Activated CD8-positive, alpha-beta memory T cell treated with anti-CD3 and anti-CD28 coated beads for 36 hours (primary cell): ENCODE measurements around the gene TMEM114. TPM values are rescaled to one million over a fixed set of nuclear protein-coding genes. Genes with fewer than 3 reads are reported as not detected.

Experiments
- CTCF ChIA-PET: fragments of 350-600 bp; sonication (Branson Sonifier 250); formaldehyde crosslinking; loops from one replicate; lab custom pipeline; 2021; ENCODE audit warnings: antibody characterized with exemption; lab: Charles Lee
- POLR2A ChIA-PET: fragments of 350-600 bp; sonication (Branson Sonifier 250); formaldehyde crosslinking; loops from one replicate; lab custom pipeline; 2021; ENCODE audit warnings: antibody characterized with exemption; lab: Charles Lee
- total RNA-seq, 2 experiments: library from RNA; stranded (reverse); gene quantifications; one replicate each; pipeline ENCODE4 v1.2.3, GENCODE V29; 2021

TMEM114 gene
- total RNA-seq, 2 experiments from 2014 or later: not detected

DNA sequence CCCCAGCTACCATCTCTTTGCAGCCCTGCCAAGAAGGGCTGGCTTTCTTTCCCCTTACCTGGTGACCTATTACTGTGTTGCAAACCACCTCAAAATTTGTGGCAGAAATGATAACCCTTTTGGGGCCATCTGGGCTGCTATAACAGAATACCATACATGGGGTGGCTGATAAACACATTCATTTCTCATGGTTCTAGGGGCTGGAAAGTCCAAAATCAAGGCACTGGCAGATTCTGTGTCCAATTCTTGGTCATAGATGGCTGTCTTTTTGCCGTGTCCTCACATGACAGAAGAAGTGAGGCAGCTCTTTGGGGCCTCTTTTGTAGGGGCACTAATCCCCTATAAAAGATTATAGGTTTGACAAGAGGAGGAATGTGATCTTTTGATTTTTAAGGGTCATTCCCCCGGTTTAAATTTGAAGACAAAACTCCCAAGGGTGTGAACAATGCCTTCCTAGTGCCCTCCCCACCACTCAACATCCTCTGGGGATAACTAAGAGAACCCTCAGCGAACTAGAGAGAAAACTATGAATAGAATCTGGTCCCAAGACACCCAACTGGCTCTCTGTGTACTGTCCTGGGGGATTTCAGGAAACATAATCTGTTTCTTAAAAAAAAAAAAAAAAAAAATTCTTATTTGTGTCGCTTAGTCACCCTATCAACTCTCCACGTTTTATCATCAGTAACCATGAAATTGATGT, 29.5 kb upstream of the TMEM114 start:
- CTCF ChIA-PET: no interaction called here

DNA sequence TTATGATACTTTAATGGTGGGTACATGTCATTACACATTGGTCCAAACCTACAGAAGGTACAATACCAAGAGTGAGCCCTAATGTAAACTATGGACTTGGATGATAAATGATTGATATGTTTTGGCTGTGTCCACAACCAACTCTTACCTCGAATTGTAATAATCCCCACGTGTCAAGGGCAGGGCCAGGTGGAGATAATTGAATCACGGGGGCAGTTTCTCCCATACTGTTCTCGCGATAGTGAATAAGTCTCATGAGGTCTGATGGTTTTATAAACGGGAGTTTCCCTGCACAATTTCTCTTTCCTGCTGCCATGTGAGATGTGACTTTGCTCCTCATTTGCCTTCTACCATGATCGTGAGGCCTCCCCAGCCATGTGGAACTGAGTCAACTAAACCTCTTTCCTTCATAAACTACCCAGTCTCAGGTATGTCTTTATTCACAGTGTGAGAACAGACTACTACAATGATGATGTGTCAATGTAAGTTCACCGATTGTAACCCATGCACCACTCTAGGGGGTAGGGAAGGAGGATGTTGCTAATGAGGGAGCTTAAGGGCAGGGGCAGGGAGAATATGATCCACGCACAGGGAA, 24.2 kb upstream of the TMEM114 start:
- POLR2A ChIA-PET: no interaction called here
- CTCF ChIA-PET: interaction anchor here (1.0 kb wide), 1 partner anchor 41 kb away, joined by 3 read pairs; no protein-coding TSS in a partner anchor

More for the DNA sequence above, 29.5 kb upstream of the TMEM114 start:
- POLR2A ChIA-PET: no interaction called here

DNA sequence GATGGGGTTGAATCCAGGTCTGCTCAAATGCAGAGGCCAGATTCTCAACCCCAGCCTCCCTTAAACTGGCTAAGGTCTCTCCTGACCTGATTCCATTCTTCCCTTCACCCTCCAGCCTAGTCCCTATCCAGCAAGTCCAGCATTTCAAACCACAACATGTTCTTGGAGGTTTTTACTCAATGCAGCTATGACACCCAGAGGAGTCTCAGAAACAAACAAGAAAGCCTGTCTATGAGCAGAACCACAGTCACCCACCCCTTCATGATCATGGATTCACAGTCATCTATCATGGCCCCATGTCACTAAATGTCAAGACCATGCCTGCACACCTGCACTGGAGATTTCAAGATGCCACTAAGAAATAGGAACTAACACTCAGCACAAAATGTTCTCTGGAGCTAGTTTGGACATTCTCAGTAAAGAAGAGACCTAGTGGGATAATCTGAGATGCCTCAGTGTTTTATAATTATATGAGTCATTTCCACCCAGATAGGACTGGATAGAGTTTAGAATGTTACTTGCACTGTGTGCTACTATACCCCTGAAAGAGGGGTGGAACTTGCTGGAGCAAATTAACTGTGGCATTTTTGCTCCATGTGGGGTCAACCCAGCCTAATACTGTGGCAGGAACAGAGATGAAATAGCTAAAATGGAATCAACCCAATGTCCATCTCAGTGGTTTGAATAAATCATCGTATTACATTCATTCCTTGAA, 21.7 kb upstream of the TMEM114 start:
- CTCF ChIA-PET: no interaction called here
- POLR2A ChIA-PET: no interaction called here

DNA sequence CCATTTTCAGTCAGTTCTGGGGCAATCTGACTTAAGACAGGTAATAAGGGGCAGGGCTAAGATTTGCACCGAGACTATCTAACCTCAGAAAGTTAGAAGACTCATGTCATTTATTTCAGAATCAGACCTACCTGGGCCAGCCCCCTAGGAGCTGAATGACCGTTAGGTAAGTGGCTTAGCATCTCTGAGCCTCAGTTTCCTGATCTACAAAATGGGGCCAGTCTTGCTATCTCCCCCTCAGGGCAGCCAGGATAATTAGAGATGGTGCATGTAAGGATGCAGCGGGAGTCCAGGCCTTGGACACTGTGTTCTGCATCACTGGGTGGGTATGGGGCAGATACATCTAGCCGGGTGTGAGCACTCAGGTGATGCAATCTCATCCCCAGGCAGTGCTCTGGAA, 20.8 kb upstream of the TMEM114 start:
- CTCF ChIA-PET: no interaction called here

DNA sequence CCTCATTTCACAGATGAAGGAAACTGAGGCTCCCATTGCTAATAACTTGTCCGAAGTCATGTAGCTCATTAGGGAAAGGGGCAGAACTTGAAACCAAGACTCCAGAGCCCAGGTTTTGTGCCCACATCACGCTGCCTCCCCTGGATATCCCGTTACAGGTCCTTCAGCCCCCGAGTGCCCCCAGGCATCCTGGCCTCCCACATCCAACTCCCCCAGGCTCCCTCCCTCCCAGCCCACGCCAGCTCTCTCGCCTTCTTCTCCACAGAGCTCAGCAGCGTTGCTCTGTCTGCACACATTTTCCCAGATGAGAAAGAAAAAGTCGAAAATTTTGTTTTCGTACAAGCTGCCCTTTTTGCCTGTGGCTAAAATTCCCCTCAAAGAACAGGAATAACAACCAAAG, 16.9 kb upstream of the TMEM114 start:
- ChIA-PET CTCF (no interaction called here), POLR2A (no interaction called here)

More for the DNA sequence above, 20.8 kb upstream of the TMEM114 start:
- POLR2A ChIA-PET: no interaction called here

DNA sequence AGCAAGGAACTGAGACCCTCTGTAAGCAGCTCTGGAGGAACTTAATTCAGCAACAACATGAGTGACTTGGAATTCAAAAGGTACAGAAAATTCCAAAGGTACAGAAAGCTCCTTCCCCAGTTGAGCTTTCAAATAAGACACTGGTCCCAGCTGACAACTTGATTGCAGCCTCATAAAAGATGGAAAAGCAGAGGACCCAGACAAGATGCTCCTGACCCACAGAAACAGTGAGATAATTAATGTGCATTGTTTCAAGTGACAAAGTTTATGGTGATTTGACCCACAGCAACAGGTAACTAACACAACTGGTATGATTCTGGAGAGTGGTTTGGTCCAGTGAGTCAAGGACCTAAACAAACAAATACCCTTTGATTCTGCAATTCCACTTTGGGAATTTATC, 15.2 kb upstream of the TMEM114 start:
- CTCF ChIA-PET: no interaction called here
- POLR2A ChIA-PET: no interaction called here

DNA sequence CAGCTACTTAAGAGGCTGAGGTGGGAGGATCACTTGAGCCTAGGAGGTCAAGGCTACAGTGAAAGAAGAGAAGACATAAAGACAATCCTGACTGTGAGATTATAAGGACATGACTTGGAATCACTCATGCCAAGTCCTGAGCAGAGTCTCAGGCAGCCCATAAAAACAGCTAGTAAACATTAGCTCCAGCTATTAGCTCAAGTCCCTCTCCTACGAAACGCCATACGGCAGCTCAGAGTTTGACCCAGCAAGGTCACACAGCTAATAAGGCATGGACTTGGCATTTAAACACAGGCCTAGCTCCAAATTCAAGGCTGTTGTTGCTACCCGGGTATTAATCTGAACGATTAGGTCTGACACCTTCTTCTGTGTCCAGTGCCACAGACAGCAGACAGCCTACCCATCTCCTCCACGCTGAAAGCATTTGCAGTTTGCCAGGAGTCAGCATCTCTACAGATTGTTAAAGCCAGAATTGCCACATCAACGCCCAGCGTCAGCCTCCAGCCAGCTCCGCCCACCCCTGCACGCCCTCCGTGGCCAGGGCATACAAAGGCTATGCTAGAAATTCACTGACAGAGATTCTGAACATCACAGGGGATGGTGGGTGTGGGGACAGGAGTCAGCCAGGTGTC, 9.9 kb upstream of the TMEM114 start:
- CTCF ChIA-PET: no interaction called here
- POLR2A ChIA-PET: no interaction called here

DNA sequence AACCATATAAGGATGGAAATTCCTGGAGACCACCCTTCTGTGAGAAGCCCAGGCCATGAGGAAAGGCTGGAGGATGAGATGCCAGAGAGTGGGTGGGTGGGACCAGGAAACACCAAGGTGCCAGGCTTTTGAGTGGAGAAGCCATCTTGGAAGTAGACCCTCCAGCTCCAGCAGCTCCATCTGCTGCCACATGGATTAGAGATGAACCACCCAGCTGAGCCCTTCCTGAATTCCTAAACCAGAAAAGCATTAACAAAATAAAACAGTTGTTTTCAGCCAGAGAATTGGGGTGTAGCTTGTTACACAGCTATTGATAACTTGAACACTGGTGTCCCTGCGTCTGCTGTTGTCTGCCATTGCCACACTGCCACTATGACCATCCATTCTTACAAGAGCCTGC, 6.3 kb upstream of the TMEM114 start:
- ChIA-PET POLR2A (no interaction called here), CTCF (no interaction called here)

DNA sequence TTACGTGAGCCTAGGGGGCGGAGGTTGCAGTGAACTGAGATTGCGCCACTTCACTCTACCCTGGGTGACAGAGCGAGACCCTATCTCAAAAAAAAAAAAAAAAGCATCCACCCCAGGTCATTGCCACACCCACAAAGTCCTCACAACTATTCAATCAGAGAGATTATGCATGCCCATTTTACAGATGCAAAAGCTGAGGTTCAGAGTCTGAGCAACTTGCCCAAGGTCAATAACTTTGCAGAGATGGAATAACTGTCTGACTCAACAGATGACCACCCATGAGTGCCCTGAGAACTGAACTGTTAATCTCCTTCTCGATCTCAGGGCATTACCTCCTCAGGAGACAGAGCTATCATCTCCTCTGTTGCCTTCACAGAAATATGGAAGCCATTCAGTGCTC, 5.5 kb upstream of the TMEM114 start:
- POLR2A ChIA-PET: no interaction called here
- CTCF ChIA-PET: interaction anchor here (1.2 kb wide), 1 partner anchor 57 kb away, joined by 4 read pairs; no protein-coding TSS in a partner anchor

DNA sequence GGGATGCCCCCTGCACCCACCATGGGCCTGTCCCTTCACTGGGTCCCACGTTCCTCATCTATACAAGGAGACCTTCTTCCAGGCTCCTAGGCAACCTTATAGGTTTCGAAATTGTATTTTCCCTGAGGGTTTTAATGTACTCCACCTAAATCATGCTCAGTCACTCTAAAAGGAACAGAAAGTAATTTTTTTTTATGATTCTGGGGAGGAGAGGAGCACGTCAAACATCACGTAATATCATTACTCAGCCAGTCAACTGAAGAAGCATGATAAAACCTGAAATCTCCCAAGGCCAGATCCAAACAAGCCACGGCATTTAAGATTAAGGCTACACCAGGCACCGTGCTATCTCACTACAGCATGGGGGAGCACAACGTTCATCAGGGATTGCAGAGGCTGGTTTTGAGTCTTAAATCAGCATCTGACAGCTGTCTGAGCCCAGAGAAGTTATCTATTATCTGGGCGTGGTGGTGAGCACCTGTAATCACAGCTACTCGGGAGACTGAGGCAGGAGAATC, 3.9 kb upstream of the TMEM114 start:
- POLR2A ChIA-PET: no interaction called here
- CTCF ChIA-PET: no interaction called here

DNA sequence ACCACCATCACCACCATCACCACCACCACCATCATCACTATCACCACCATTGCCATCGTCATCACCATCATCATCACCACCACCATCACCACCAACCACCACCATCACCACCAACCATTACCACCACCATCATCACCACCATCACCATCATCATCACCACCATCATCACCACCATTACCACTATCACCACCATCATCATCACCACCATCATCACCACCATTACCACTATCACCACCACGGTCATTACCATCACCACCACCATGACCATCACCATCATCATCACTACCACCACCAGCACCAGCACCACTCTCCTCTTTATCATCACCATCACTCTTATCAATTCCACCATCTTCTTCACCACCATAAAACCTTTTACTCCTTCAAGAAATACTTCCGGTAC, 1.1 kb upstream of the TMEM114 start:
- ChIA-PET CTCF (no interaction called here), POLR2A (no interaction called here)

DNA sequence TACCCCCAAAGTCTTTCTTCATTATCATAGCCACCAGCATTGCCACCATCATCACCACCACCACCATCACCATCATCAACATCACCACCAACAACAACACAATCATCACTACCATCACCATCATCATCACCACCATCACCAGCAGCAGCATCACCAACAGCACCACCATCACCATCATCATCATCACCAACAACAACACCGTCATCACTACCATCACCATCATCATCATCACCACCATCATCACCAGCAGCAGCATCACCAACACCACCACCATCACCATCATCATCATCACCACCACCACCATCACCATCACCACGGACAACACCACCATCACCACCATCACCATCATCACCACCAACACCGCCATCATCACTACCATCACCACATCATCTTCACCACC, 500 bp upstream of the TMEM114 start:
- ChIA-PET POLR2A (no interaction called here), CTCF (no interaction called here)

DNA sequence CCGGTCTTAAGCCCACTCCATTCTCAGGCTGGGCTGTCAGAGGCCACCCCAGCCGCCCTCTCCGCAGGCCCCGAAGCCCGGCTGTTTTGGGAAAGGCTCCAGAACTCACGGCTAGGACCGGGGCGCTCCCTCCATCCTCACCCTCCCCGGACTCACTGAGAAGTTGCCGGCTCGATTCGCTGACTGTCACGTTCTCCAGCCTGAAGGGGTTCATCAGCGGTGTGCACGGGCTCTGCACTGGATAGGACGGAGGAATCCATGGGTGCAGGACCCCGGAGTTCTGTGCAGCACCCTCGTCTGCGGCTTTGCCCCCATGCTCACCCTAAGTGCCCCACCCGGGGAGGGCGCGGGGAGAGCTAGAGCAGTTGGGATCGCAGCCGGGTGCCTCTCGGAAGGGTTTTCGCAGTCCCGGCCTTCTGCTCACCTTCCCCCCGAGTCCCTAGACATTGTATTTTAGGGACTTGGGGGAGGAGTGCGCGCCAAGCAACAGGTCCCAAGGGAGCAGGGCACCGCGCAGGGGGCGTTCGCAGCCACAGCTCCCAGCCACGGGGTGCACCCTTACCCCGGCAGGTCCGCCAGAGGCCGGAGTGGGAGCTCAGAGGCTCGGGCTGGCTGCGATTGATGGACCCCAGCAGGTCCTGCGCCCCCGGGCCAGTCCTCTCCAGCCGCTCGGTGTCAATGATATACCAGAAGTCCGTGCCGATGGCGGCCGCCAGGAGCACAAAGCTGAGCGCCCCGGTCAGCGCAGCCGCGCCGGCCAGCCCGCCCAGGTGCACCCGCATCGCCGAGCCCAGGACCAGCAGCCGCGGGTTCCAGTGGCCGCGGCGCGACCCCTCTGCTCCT, 1.0 kb downstream of the TMEM114 start:
- ChIA-PET CTCF (no interaction called here), POLR2A (no interaction called here)

DNA sequence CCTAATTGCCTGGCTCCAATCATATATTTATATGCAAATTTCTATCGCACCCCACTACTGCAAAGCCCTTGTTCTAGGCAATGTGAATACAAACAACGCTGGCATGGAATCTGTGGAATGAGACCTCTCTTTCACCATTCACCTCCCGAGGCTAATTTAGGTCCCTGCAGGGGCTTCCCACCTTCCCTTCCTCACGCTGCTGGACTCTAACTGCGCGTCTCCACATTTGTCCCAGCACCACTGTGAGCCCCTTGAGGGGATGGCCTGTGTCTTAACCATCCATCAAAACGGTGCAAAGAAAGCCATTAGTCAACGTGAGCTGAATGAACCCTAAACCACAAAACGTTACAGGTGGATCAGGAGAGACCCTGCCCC, 1.6 kb downstream of the TMEM114 start:
- ChIA-PET CTCF (no interaction called here), POLR2A (no interaction called here)

DNA sequence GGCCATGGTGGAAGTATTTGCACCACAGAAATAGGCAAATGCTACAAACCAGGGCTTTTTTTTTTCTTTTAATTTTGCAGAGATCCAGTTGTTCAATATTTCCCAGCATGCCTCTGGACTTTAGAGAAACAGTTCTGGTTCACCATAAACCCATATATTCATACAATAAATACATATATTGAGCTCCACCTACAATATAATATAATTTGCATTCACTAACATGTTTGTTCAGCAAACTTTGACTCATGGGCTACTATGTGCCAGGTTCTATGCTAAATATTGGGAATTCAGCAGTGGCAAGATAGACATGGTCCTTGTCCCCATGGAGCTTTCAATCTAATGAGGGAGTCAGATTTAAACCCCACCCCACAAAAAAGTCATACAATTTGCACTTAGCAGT, 3.2 kb downstream of the TMEM114 start:
- POLR2A ChIA-PET: no interaction called here
- CTCF ChIA-PET: no interaction called here

DNA sequence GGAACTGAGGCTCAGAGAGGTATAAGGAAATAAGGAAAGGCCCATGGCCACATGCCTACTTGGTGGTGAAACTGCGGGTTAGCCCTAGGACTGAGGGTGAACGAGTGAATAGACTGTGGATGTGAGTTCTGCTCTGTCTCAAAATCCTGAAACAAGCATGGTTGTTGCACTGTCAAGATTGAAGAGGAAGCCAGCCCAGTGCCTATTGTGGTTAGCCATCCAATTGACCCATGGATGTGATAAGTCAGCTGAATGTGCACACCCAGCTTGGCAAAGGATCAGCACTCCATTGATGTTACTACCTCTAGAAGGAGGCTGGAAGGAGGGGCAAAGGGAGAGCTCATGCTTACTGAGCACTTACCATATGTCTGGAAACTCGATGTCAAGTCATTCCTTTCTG, 4.5 kb downstream of the TMEM114 start:
- CTCF ChIA-PET: interaction anchor here (0.6 kb wide), 1 partner anchor 59 kb away, joined by 4 read pairs; no protein-coding TSS in a partner anchor
- POLR2A ChIA-PET: no interaction called here

DNA sequence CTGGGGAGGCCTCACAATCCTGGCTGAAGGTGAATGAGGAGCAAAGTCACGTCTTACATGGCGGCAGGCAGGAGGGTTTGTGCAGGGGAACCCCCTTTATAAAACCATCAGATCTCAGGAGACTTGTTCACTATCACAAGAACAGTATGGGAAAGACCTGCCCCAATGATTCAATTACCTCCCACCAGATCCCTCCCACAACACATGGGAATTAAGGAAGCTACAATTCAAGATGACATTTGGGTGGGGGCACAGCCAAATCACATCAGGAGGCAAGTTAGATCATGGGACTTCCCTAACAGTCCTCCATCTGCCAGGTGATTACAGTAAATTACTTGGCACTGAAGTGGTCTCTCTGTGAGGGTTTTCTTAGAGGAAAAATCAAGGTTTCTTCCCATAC, 5.3 kb downstream of the TMEM114 start:
- ChIA-PET CTCF (no interaction called here), POLR2A (no interaction called here)

DNA sequence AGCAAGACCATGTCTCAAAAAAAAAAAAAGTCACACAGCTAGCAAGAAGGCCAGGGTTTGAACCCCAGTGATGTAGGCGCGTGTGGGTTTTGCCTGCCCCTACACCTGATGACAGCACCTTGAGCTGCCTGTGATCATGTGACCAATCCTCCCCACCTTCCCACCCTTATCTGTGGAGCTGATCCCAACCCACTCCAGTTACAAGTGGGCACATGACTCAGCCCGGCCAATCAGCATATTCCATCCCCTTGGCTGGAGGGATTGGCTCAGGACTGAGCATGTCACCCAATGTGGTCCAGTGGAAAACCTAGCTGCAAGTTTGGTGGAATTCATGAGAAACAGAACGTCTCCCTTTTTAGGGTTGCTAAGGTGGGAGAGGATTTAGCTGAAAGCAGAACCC, 6.6 kb downstream of the TMEM114 start:
- ChIA-PET POLR2A (no interaction called here), CTCF (no interaction called here)

DNA sequence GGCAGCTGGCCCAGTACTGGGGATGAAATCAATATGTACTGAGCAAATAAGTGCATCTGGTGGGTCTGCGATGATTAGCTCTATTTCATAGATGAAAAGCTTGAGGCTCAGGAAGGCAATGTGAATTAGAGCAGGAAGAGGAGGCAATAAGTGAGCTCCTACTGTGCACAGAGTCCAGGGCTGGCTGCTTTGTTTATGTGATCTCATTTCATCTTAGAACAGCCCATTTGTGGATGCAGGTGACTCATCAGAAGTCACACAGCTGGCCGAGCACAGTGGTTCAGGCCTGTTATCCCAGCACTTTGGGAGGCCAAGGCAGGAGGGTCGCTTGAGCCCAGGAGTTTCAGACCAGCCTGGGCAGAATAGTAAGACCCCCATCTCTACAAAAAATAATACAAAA, 7.1 kb downstream of the TMEM114 start:
- ChIA-PET POLR2A (no interaction called here), CTCF (no interaction called here)
